GM08714 (cell line): ENCODE measurements around the gene CYP1A2.
A peak's percentile ranks its signal among the peaks of the same experiment; 100 is the strongest.

ENCODE experiments used
- H3K4me3 ChIP-seq: fragments of 200-500 bp; sonication (Bioruptor generic); 2 replicates; pipeline ENCODE4 v1.5.1; 2014; ENCODE audit warnings: mild to moderate bottlenecking, low read length, inconsistent platforms
- ZNF274 ChIP-seq: IDR thresholded peaks from 2 replicates; pipeline ENCODE4 v1.6.1; 2012; ENCODE audit warnings: mild to moderate bottlenecking, low read depth, low read length

The CYP1A2 gene

GRCh38 chr15:74748322-74748946, at the start of gene CYP1A2:
CYP1A2 (plus strand) TSS chr15:74748845; CDS start chr15:74749739, 894 bp downstream.
- no peak for TF ChIP-seq ZNF274

GRCh38 chr15:74709011-74709410, 39.6 kb upstream of the CYP1A2 start:
- TF ChIP-seq ZNF274: no peak
- H3K4me3 ChIP-seq: no peak overlapping the region

More at GRCh38 chr15:74748322-74748946, at the start of gene CYP1A2:
- H3K4me3 ChIP-seq: no peak within 1 kb of the TSS

- no peak for TF ChIP-seq ZNF274
- H3K4me3 ChIP-seq: no peak overlapping the region
Observed at GRCh38 chr15:74709892-74710291, 38.8 kb upstream of the CYP1A2 start.

GRCh38 chr15:74710319-74711094, 38.1 kb upstream of the CYP1A2 start:
- no peak for TF ChIP-seq ZNF274
- no peak overlapping the region for H3K4me3 ChIP-seq

GRCh38 chr15:74712311-74712710, 36.3 kb upstream of the CYP1A2 start:
- no peak for TF ChIP-seq ZNF274
- no peak overlapping the region for H3K4me3 ChIP-seq

- no peak for TF ChIP-seq ZNF274
Observed at GRCh38 chr15:74716651-74717050, 32.0 kb upstream of the CYP1A2 start.

GRCh38 chr15:74722591-74722990, 26.1 kb upstream of the CYP1A2 start:
- no peak overlapping the region for H3K4me3 ChIP-seq
- TF ChIP-seq ZNF274: no peak

More at GRCh38 chr15:74716651-74717050, 32.0 kb upstream of the CYP1A2 start:
- no peak overlapping the region for H3K4me3 ChIP-seq

GRCh38 chr15:74723187-74723586, 25.5 kb upstream of the CYP1A2 start:
- H3K4me3 ChIP-seq: no peak overlapping the region
- no peak for TF ChIP-seq ZNF274

- H3K4me3 ChIP-seq: no peak overlapping the region
- no peak for TF ChIP-seq ZNF274
Observed at GRCh38 chr15:74723754-74724334, 24.8 kb upstream of the CYP1A2 start.

- TF ChIP-seq ZNF274: no peak
- no peak overlapping the region for H3K4me3 ChIP-seq
Observed at GRCh38 chr15:74724570-74725224, 23.9 kb upstream of the CYP1A2 start.

- peak within 1 kb of the TSS; percentile 30; the same call in 1 of the 2 replicates for H3K4me3 ChIP-seq
- no peak for TF ChIP-seq ZNF274
Observed at GRCh38 chr15:74725225-74725774, 23.3 kb upstream of the CYP1A2 start, which contains the start of gene CYP1A1. CYP1A1 (minus strand) TSS chr15:74725528; CDS start chr15:74723097, 2,431 bp downstream.

- peak overlapping the region; percentile 30; the same call in 1 of the 2 replicates for H3K4me3 ChIP-seq
- no peak for TF ChIP-seq ZNF274
Observed at GRCh38 chr15:74725845-74726773, 22.5 kb upstream of the CYP1A2 start.

- peak overlapping the region; percentile 30; the same call in 1 of the 2 replicates for H3K4me3 ChIP-seq
Observed at GRCh38 chr15:74726774-74727164, 21.9 kb upstream of the CYP1A2 start.

More at GRCh38 chr15:74726774-74727164, 21.9 kb upstream of the CYP1A2 start:
- no peak for TF ChIP-seq ZNF274
